Occipital lobe (tissue), 3 donors: Measurements from ENCODE around the gene MAGED4. TPM values are rescaled to one million over a fixed set of nuclear protein-coding genes. Genes with fewer than 3 reads are reported as not detected.
"Not testable (repeated sequence)": the region's sequence is repeated elsewhere in the genome, so short reads cannot be mapped to it uniquely, and the experiment has no call there.

Source experiments
- DNase-seq: peaks from one replicate; lab custom pipeline; 2025; lab: John Stamatoyannopoulos, UW
- small RNA-seq: library from RNA; depleted of rRNA; stranded (forward); fragments of <200 nt; gene quantifications from one replicate; pipeline ENCODE3, GENCODE V24; 2014
- total RNA-seq: library from RNA; depleted of rRNA; stranded (reverse); fragments of >200 nt; gene quantifications from one replicate; pipeline ENCODE4 v1.2.3, GENCODE V29; 2014

The MAGED4 gene
- 46.2 TPM for total RNA-seq

GRCh38 chrX:52184440-52185077 is at the start of gene MAGED4:
TSS of gene MAGED4 (plus strand) at chrX:52184888. CDS start at chrX:52185923, 1,035 bp downstream.
- not testable (repeated sequence) for DNase-seq

GRCh38 chrX:52138830-52139544 is 45.7 kb upstream of the MAGED4 start:
- no peak for DNase-seq

DNA sequence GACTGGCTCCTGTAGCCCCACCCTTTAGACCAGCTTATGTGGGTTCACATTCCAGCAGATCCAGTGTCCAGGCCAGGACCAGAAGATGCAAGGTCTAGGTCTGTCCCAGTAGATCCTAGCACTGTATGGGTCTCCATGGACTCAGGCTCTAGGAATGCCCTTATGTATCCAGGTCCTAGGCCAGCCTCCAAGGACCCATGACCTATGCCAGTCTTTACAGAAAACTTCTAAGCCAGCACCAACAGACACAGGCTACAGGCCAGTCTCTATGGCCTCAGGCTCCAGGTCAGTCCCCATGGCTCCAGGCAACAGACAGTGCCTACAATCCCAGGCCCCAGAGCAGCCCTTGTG is 45.2 kb upstream of the MAGED4 start:
- DNase-seq = no peak

GRCh38 chrX:52140020-52140419 is 44.7 kb upstream of the MAGED4 start:
- no peak for DNase-seq

DNA sequence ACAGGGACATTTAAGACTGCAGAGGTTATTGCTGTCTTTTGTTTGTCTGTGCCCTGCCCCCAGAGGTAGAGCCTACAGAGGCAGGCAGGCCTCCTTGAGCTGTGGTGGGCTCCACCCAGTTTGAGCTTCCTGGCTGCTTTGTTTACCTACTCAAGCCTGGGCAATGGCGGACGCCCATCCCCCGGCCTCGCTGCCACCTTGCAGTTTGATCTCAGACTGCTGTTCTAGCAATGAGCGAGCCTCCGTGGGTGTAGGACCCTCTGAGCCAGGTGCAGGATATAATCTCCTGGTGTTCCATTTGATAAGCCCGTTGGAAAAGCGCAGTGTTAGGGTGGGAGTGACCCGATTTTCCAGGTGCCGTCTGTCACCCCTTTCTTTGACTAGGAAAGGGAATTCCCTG is 34.0 kb upstream of the MAGED4 start:
- DNase-seq = not testable (repeated sequence)

DNA sequence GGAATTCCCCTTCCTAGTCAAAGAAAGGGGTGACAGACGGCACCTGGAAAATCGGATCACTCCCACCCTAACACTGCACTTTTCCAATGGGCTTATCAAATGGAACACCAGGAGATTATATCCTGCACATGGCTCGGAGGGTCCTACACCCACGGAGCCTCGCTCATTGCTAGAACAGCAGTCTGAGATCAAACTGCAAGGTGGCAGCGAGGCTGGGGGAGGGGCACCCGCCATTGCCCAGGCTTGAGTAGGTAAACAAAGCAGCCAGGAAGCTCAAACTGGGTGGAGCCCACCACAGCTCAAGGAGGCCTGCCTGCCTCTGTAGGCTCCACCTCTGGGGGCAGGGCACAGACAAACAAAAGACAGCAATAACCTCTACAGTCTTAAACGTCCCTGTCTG is 24.5 kb upstream of the MAGED4 start:
- DNase-seq = not testable (repeated sequence)

GRCh38 chrX:52166840-52167239 is 17.8 kb upstream of the MAGED4 start:
- no peak for DNase-seq

- DNase-seq = not testable (repeated sequence)
Measured at GRCh38 chrX:52171055-52171454, 13.6 kb upstream of the MAGED4 start.

DNA sequence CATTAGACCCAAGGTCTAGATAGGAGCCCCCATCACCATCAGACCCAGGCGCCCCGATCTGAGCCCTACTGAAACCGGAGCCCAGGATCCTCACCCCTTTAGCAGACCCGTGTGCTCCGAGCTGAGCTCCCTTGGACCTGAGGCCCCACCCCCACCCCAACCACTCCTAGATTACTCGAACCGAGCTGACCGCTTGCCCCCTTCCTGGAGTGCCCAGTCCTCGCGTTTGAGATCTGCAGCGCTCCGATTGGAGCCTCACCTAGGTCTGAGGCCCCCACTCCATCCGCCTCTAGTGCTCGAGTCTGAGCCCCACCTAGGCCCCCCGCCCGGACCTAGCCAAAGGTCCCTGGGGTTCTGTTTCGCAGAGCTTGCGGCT is 378 bp downstream of the MAGED4 start:
- DNase-seq = not testable (repeated sequence)

DNA sequence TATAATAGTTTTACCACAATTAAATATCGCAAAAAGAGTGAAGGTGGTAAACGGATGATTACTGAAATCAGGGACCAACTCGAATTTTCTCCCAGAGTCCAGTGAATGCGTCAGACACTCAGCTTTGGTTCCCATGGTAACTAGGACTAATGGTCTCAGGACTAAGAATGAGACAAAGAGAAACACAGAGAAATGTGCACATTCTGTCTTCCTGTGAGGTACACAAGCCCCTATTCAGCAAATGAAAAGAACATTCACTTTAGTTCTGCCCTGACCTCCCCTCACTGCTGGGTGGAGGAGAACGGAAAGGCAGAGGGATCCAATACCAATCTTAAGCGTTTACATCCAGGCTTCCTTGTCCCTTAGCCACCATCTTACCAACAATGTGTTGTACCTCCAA is 26.7 kb downstream of the MAGED4 start:
- DNase-seq = not testable (repeated sequence)

- DNase-seq = no peak
Measured at GRCh38 chrX:52213276-52213675, 28.6 kb downstream of the MAGED4 start.

DNA sequence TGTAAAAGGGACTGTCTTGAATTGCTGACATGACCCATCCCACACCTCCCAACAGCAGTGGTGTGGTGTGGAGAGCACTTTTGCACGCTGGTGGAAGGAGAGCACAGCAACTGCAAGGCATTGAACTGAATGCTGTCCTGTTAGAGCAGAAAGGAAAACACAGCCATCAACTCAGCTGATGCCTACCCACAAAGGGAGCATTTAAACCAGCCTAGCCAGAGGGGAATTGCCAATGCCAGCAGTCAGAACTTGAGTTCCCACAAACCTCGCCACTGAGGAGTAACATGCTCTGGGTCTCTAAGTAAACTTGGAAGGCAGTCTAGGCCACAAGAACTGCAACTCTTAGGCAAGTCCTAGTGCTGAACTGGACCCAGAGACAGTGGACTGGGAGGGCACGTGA is 31.9 kb downstream of the MAGED4 start:
- DNase-seq = no peak

- DNase-seq = no peak
Measured at GRCh38 chrX:52217494-52218160, 32.9 kb downstream of the MAGED4 start.

GRCh38 chrX:52220936-52221335 is 36.2 kb downstream of the MAGED4 start:
- no peak for DNase-seq

Small RNA genes lying within 50 kb of the gene (small RNA-seq; reads per million reads assigned to genes)
- gene SNORA11D = not detected

Other genes starting within 250 kb of the MAGED4 start
- gene MAGED4B, start 115.7 kb upstream of the MAGED4 start, total RNA-seq = 119 TPM
- gene XAGE2, start 184.1 kb downstream of the MAGED4 start, total RNA-seq = not detected